H1 (cell line): Measurements from ENCODE around the gene TXNIP.

Experiments used
- CEBPB ChIP-seq: IDR thresholded peaks from 2 replicates; pipeline ENCODE4 v1.6.1; 2012; ENCODE audit warnings: low read depth, low read length
- EP300 ChIP-seq, 2 experiments: IDR thresholded peaks; 1 replicate in 1 of 2; 2 replicates in 1 of 2; pipeline ENCODE4 v1.6.1; 2011 to 2012; ENCODE audit warnings: low read depth in 2 of 2, low read length in 2 of 2, mild to moderate bottlenecking in 2 of 2, borderline replicate concordance in 1 of 2, inconsistent platforms in 1 of 2, moderate library complexity in 1 of 2
- FOSL1 ChIP-seq: IDR thresholded peaks from 2 replicates; pipeline ENCODE4 v1.6.1; 2011; ENCODE audit warnings: mild to moderate bottlenecking, low read depth, low read length, moderate library complexity; ENCODE audit not compliant: insufficient read depth
- MAX ChIP-seq: IDR thresholded peaks from 2 replicates; pipeline ENCODE4 v1.6.1; 2012; ENCODE audit warnings: inconsistent platforms
- POLR2A ChIP-seq, 2 experiments: IDR thresholded peaks; 1 replicate in 1 of 2; 2 replicates in 1 of 2; pipeline ENCODE4 v1.6.1; 2011; ENCODE audit warnings: low read depth in 2 of 2, low read length in 2 of 2, mild to moderate bottlenecking in 2 of 2; ENCODE audit errors: control extremely low read depth in 1 of 2
- RNF2 ChIP-seq: fragments of 200-900, 300-1000 bp; sonication (generic); IDR thresholded peaks from 2 replicates; pipeline ENCODE4 v1.7.1; 2016; ENCODE audit warnings: borderline replicate concordance, low read depth, mild to moderate bottlenecking, antibody characterized with exemption, low read length; ENCODE audit not compliant: poor library complexity, severe bottlenecking; ENCODE audit errors: missing control alignments
- TF ChIP-seq, protein P1 (sequence below), 3 experiments: IDR thresholded peaks; 1 replicate in 2 of 3; 2 replicates in 1 of 3; pipeline versions ENCODE4 v1.5.1 to v1.6.1; 2011; ENCODE audit warnings: low read length in 3 of 3, mild to moderate bottlenecking in 3 of 3, inconsistent platforms in 2 of 3, low read depth in 1 of 3, moderate library complexity in 1 of 3; ENCODE audit not compliant: insufficient read depth in 1 of 3; ENCODE audit errors: control extremely low read depth in 1 of 3
- TF ChIP-seq, protein P2 (sequence below): IDR thresholded peaks from 2 replicates; pipeline ENCODE4 v1.6.1; 2011; ENCODE audit warnings: low read depth, mild to moderate bottlenecking, low read length; ENCODE audit not compliant: insufficient read depth
- TF ChIP-seq, protein P3 (sequence below): IDR thresholded peaks from 2 replicates; pipeline ENCODE4 v1.6.1; 2012; ENCODE audit warnings: low read length, inconsistent platforms

GRCh38 chr1:145992958-145993617 is 3.3 kb downstream of the TXNIP start:
- TF ChIP-seq FOSL1 (no peak), CEBPB (no peak), RNF2 (no peak), POLR2A (IDR thresholded peaks at IDR 0.05; ENCODE audit: control extremely low read depth in 1 of 2, low read depth in 2 of 2, low read length in 2 of 2) (no peak), MAX (no peak), EP300 (IDR thresholded peaks at IDR 0.05; ENCODE audit: borderline replicate concordance in 1 of 2, low read depth in 2 of 2, low read length in 2 of 2) (no peak)
- TF ChIP-seq, protein P1, sequence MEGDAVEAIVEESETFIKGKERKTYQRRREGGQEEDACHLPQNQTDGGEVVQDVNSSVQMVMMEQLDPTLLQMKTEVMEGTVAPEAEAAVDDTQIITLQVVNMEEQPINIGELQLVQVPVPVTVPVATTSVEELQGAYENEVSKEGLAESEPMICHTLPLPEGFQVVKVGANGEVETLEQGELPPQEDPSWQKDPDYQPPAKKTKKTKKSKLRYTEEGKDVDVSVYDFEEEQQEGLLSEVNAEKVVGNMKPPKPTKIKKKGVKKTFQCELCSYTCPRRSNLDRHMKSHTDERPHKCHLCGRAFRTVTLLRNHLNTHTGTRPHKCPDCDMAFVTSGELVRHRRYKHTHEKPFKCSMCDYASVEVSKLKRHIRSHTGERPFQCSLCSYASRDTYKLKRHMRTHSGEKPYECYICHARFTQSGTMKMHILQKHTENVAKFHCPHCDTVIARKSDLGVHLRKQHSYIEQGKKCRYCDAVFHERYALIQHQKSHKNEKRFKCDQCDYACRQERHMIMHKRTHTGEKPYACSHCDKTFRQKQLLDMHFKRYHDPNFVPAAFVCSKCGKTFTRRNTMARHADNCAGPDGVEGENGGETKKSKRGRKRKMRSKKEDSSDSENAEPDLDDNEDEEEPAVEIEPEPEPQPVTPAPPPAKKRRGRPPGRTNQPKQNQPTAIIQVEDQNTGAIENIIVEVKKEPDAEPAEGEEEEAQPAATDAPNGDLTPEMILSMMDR (IDR thresholded peaks at IDR 0.05; ENCODE audit: control extremely low read depth in 1 of 3, insufficient read depth in 1 of 3, low read depth in 1 of 3, low read length in 3 of 3) = no peak
- TF ChIP-seq, protein P2, sequence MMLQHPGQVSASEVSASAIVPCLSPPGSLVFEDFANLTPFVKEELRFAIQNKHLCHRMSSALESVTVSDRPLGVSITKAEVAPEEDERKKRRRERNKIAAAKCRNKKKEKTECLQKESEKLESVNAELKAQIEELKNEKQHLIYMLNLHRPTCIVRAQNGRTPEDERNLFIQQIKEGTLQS = no peak
- TF ChIP-seq, protein P3, sequence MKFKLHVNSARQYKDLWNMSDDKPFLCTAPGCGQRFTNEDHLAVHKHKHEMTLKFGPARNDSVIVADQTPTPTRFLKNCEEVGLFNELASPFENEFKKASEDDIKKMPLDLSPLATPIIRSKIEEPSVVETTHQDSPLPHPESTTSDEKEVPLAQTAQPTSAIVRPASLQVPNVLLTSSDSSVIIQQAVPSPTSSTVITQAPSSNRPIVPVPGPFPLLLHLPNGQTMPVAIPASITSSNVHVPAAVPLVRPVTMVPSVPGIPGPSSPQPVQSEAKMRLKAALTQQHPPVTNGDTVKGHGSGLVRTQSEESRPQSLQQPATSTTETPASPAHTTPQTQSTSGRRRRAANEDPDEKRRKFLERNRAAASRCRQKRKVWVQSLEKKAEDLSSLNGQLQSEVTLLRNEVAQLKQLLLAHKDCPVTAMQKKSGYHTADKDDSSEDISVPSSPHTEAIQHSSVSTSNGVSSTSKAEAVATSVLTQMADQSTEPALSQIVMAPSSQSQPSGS = no peak
